NCI-H446 (cell line): Measurements from ENCODE around the gene CCDC157.
"Not testable (repeated sequence)": the region's sequence is repeated elsewhere in the genome, so short reads cannot be mapped to it uniquely, and the experiment has no call there.

ENCODE experiments used
- DNase-seq, 2 experiments: peaks; one replicate each; lab custom pipeline; 2025; lab: John Stamatoyannopoulos, UW

Gene CCDC157

DNA sequence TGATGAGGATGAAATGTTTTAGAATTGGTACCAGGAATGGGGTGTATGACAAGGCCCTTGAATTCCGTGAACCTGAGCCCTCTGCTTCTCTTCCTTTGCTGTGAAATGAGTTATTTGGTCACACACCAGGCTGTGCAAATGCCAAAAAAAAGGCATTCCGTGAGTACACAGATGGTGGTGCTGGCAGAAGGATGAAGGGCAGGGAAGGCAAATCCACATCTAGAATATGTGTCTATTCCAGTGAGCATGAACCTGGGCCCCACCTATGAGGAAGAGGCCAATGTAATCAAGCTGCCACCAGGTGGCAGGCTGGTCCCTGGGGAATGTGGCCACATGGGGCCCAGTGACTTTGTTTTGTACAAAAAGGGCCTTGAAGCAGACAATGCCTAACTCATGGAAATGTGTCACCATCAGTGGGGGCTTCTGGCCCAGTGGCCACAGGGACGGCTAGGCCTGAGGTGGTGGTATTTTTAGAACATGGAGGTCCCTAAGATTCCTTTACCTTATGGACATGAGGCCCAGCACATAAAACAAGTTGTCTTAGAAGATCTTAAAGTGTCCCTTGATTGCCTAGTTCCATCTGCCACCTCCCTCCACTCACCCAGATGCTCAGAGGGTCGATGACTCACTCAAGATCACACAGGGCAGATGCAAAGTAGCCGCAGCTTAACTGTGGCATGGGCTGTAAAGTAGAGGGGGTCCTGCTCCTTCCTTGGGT, 34.3 kb downstream of the CCDC157 start:
- peak; percentile 10 to 44 for DNase-seq

DNA sequence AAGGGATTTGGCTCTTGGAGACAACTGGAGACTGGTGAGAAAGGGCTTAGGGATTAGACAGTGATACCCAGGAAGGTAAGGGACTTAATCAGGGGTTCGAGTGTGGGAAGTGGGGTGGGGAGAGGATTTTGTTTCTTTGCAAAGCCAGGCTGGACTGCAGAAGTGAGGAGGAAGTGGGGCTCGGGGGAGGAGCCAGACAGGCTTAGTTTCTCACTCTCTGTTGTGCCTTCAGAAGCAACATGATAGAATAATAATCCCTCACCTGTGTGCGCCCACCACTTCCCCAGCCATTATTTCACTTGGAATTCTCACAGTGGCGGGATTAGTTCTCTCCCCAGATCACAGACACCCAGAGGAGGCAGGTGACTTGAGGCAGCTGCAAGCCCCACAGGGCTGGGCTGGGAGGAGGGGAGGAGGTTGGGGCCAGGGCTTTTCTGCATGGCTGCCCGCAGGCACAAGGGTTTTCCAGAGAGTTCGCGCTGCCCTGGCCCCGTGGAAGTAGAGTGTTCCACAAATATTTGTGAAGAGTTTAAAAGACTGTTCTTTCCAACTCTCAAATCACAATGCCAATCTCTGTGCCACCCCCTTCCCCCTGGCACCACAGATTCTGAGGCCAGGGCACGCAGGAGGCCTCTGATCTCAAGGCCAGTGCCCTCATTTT, 36.0 kb downstream of the CCDC157 start:
- DNase-seq, result no peak

DNA sequence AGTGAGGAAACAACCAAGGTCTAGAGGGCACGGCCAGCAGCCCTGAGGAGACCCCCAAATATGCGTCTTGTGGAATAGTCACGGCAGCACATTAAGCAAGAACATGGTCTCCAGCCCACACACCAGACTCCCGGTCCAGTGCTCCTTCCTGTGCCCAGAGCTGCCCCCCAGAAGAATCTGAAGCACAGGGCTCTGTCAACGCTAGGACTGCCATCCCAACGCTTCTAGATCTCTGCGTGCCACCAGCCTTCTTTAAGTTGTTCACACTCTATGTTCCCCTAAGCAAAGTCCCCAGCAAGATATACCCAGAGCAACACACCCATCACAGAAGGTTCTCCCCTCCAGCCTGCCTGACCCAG, 36.5 kb downstream of the CCDC157 start:
- DNase-seq, result no peak

DNA sequence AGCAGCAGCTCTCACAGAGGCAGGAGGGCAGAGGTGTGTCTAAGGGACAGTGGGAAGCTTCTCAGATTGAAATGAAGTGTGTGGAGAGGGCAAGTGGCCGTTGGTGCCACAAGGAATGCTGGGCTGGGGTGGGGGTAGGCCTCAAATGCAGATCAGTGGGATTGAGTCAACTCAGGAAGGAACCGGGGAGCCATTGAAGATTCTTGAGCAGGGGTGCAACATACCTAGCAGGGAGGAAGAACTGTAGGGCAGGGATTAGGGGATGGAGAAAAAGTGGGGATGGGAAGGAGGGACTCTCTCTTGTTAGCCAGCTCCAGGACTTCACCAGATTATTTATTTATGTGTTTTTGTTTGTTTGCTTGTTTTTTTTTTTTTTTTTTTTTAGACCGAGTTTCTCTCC, 37.1 kb downstream of the CCDC157 start:
- DNase-seq, result no peak

DNA sequence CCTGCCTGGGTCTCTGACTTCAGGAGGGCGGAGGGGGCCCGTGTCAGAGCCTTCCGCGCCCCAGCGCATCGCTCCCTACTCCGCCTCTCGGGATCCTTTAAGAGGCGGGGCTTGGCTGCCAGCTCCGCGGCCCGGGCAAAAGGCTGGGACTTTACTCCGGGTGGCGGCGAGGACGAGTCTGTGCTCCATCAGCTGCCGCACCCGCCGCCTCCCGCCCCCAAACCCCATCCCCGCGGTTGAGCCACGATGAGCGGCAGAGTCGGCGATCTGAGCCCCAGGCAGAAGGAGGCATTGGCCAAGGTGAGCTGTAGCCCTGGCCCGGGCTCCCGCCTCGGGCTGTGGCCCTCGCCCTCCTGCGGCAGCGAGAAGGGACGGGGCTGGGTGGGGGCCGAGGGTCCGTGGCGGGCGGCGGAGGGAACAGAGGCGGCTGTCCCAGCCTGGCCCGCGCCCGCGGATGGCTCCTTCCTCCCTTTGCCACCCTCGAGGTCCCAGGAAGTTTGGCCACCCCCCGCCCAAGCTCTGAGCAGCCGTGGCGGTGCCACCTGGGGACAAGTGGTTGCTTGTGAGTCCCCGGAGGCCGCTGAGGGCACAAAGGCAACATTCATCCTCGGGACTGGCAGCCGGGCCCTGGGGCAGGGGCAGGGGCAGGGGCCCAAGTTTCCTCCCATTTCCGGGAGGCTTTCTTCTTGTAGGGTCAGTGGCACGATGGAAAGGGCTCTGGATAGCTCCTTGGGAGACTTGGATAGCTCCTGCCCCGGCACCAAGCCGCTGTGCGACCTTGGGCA, 40.3 kb downstream of the CCDC157 start, which contains the start of gene SEC14L2:
TSS of gene SEC14L2 (plus strand) at position 148 of the 785 bp plus-strand sequence. CDS start at position 247, 99 bp downstream.
- DNase-seq, result peak; percentile 23 to 74

DNA sequence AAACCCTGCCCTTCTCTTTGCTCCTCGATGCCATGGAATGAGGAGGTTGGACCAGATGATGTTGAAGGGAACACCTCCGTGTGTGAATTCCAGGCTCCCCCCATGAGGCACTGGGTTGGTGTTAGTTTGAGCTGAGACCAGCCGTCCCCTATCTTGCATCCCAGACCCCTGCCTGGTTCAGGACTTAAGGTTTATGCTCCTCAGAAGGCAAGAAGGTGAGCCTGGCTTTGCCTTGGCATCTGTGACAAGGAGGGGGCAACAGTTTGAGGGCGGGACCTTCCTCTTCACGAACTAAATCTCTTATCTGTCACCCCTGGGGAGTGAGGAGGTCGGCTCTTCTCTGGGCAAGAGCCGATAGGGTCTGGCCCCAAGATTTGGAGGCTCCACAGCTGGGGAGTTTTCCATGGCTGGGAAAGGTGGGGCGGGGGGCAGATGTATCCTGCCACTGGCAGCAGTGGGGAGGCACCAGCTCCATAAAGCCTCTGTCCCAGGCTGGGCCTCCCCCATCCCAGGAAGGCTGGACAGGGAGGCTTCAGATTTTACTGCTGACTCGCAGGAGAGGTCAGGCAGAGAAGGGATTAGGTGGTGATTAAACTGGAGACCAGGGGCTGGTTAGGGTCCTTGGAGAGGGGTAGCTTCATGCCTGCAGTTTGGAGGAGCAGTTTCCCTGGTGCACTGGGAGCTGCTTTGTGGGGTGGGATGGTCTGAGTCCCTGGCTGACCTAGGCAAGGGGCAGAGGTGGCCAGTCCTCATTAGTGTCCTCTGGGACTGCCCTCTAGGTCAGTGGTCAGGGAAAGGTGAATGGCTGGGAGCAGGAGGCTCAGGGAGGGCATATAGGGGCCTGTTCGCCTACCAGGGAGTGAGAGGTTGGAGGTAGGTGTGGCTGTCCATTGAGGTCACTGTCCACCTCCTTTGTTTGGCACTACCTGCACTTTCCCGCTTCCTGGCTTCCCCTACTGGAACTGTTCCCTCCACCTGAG, 41.1 kb downstream of the CCDC157 start:
- no peak for DNase-seq

DNA sequence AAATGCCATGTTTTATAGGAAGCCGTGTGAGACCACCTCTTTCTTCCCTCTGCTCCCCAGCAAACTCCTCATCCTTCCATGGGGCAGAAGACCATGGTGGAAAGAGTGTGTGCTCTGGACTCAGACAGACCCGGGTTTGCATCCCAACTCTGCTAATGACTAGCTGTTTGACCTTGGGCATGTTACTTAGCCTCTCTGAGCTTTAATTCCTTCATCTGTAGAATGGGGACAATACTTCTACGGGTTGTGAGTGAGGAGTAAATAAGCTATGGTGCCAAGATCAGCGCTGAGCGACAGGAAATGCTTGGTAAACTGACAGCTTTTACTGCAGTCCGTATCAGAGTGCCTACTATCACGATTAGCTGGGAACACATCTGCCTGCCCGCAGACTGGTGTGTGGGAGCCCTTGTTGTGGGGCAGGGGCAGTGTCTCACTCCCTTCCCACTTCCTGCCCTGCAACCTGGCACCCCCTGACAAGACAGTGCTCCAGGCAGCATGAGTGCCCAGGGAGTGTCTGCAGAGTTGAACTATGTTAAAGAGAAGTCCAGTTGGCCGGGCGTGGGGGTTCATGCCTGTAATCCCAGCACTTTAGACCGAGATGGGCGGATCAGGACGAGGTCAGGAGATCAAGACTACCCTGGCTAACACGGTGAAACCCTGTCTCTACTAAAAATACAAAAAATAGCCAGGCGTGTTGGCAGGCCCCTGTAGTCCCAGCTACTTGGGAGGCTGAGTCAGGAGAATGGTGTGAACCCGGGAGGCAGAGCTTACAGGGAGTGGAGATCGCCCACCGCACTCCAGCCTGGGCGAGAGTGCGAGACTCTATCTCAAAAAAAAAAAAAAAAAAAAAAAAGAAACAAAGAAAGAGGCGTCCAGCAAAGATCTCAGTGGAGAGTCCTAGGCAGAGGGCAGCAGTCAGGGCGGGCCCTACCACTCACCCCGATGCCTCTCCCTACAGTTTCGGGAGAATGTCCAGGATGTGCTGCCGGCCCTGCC, 42.2 kb downstream of the CCDC157 start:
- DNase-seq, result no peak

DNA sequence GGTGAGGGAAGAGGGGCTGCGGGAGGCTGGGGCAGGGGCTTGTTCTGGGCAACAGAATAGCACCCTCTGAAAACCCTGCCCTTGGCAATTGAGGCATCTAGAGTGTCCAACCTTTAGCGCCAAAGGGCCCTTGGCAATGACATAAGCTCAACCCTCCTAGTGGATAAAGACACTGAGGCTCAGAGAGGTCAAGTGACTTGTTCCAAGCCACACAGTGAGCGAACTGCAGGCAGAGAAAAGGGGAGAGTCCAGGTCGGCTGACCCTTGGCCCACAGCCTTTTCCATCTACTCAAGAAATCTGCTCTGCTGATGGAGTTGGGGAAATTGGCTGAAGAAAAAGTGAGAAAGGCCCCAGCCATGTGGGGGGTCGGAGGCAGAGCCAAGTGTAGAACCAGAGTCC, 42.9 kb downstream of the CCDC157 start:
- no peak for DNase-seq

DNA sequence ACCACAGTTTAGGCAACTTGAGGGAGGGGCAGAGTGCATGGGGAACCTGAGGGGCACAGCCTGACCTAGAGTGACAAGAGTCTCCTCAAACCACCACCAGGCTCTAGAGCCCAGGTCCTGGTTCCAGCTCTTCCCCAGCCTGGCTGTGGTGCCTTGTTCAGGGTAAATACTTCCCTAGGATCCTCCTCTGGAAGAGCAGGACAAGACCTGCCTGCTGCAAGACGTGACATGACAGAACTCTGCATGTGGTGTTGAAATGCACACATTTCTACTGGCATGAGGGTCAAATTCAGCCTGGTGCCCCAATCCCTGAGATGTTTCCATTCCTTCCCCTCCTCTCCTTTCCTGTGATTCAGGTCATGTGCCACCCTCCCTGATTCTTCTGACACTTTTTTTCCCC, 43.4 kb downstream of the CCDC157 start:
- DNase-seq, result no peak

DNA sequence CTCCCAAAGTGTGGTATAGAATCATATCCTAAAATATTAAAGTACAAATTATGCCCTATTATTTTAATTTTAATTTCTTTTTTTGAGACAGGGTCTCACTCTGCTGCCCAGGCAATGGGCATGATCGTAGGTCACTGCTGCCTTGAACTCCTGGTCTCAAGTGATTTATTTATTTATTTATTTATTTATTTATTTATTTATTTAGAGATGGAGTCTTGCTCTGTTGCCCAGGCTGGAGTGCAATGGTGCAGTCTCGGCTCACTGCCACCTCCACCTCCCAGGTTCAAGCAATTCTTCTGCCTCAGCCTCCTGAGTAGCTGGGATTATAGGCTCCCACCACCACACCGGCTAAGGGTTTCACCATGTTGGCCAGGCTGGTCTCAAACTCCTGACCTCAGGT, 44.2 kb downstream of the CCDC157 start:
- DNase-seq, result not testable (repeated sequence)

DNA sequence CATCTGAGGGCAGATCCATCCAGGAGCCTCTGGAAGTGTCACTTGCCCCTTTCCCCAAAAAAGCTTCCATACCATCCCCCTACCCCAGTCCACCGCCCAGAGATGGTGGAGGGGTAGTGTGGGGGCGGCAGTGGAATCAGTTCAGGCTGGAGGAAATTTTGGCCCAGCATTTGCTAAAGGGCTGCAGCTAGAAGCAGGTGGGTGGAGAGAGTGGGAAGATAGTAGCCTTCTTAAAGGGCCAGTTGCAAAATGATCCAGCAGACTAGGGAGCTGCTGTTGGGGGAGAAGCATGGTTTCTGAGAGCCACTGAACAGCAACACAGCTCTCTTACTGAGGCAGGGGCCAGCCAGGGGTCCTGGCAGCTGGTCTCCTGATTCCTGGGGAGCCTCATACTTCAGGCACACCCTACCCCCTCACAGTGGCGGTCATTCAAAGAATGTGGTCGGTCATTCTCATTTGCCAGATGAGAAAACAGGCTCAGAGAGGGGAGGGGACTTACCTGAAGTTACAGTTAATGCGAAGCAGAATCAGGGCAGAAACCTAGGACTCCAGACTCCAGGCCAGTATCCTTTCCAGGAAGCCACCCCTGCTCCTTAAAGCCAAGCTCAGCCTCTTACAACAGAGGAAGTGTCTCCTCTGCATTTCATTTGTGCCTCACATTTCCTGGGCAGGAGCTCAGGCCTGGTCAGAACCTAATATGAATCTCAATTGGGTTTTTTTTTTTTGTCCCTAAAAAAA, 45.4 kb downstream of the CCDC157 start:
- DNase-seq, result no peak

DNA sequence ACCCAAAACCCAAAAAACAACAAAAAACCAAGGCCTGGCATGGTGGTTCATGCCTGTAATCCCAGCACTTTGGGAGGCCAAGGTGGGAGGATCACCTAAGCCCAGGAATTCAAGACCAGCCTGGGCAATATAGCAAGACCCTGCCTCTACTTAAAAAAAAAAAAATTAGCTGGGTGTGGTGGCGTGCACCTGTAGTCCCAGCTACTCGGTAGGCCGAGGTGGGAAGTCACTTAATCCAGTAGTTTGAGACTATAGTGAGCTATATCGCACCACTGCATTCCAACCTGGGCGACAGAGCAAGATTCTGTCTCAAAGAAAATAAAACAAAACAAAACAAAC, 45.9 kb downstream of the CCDC157 start:
- DNase-seq, result not testable (repeated sequence)

DNA sequence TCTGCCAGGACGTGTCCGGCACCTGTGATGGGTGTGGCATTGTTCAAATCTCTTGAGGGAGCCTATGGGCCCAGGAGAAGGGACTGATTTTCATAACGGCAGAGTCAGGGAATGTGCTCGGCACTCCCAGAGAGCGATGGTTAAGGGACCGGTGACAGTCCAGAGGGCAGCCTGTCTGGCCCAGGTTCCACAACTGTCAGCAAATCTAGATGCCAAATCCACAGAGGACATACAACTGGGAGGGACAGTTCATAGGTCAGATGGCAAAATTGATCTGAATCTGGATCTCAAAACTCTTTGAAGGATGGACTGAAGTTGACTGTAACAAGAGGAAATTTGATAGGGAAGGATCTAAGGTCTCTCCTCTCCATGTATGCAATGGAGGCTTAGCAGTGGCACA, 47.5 kb downstream of the CCDC157 start:
- no peak for DNase-seq

DNA sequence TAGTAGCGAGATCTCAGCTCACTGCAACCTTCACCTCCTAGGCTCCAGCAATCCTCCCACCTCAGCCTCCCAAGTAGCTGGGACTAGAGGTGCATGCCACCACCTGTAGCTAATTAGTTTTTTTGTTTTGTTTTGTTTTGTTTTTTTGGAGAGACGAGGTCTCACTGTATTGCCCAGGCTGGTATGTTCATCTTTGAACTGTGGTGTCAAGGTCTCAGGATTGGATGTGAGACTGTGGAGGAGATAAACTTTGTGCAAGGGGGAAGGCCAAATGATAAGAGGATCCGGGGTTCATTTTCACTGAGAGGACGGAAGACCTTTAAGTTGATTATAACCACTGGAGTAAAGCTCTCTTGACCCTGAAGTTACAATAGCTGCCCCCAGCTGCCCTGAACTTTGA, 48.9 kb downstream of the CCDC157 start:
- no peak for DNase-seq

DNA sequence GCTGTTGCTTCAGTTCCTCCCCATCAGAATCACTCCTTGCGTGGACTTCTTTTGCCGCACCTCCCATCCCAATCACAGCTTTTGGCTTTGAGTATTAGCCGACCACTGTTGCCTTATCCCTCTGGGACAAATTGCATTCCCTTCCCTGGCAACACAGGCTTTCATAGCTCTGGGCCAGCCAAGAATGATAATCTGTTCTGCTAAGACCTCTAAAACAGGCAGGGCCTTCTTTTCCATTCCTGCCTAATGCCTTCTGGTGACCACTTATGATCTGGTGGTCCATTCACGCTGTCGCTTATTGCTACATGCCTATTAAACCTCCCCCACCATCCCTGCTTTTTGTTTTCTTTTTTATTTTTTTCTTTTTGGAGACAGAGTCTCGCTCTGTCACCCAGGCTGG, 49.6 kb downstream of the CCDC157 start:
- no peak for DNase-seq

DNA sequence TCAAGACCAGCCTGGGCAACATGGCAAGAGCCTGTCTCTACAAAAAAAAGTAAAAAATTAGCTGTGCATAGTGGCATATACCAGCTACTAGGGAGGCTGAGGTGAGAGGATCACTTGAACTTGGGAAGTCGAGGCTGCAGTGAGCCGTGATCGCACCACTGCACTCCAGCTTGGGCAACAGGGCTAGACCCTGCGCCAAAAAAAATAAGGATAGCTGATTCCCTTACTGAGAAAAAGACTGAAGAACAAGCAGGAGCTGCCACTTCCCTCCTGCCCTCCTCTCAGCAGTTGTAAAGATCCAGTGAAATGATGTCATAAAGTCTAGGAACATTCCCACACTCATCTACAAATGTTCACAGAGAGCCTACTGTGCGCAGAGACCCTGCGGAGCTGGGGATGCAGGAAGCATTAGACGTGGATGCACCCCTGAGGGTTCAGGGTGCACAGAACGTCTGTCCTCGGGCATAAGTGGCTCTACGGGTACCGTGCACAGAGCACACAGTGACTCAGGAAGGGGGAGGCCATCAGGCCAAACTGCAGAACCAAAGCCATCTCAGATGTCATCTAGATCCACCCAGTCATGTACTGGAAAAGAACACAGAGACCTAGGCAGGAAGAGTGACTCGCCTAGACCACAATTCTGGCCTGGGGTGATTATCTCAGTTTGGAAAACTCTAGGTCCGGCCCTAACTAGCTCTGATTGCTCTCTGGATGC, 51.7 kb downstream of the CCDC157 start:
- no peak for DNase-seq

DNA sequence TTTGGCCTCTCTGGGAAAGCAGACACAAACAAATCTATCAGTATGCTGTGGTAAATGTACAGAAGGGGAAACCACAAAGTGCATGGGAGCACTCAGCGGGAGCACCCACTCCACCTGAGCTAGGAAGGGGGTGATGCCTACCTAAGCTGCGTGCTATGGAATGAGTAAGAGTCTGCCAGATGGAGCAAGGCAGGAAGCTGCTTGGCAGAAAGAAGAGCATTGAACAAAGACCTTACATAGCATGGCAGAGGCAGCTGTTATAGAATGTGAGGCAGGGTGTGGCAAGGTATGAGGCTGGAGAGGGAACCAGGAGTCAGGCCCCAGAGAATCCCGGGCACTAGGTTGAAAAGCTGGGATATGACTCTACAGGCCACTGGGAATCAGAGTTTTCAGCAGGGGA, 55.0 kb downstream of the CCDC157 start:
- no peak for DNase-seq

DNA sequence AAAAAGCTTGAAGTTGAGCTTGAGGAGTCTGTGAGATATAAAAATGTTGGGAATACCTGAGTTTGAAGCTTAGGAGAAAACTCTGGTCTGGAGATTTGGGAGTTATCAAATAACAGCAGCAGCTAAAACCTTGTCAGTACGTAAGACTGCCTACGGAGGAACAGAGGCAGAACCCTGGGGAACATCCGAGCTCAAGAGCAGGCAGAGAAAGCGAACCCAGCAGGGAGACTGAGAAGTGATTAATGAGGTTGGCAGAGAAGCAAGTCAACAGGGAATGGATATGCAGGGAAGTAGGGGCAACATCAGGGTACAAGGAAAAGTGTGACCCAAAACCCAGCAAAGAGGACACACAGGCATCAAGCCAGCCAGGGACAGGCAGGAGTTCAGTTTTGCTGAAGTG, 56.2 kb downstream of the CCDC157 start:
- no peak for DNase-seq
